CD4-positive, alpha-beta memory T cell (primary cell): ENCODE data around the gene SOBP. TPM values are rescaled to one million over a fixed set of nuclear protein-coding genes. Genes with fewer than 3 reads are reported as not detected.

ENCODE experiments used
- CTCF ChIA-PET: fragments of 350-600 bp; sonication (Branson Sonifier 250); formaldehyde crosslinking; loops from one replicate; lab custom pipeline; 2021; ENCODE audit warnings: inconsistent platforms; ENCODE audit not compliant: partially characterized antibody; lab: Charles Lee
- POLR2A ChIA-PET: fragments of 350-600 bp; sonication (Branson Sonifier 250); formaldehyde crosslinking; loops from one replicate; lab custom pipeline; 2021; ENCODE audit not compliant: partially characterized antibody; lab: Charles Lee
- DNase-seq, 5 donors: peaks; one replicate each; pipeline versions ENCODE4 v3.0.0 to v3.0.0-alpha.2; 2020 to 2022; ENCODE audit warnings: mixed read lengths in 1 of 5
- H3K27ac ChIP-seq: one replicate; pipeline ENCODE4 v1.7.0; 2013; ENCODE audit warnings: low read depth, low read length
- H3K27me3 ChIP-seq: 2 replicates; pipeline ENCODE4 v1.7.0; 2013; ENCODE audit warnings: mild to moderate bottlenecking, low read length, moderate library complexity; ENCODE audit not compliant: insufficient read depth
- H3K36me3 ChIP-seq: 2 replicates; pipeline ENCODE4 v1.7.0; 2013; ENCODE audit warnings: mild to moderate bottlenecking, low read length, moderate library complexity; ENCODE audit not compliant: insufficient read depth
- H3K4me1 ChIP-seq: 2 replicates; pipeline ENCODE4 v1.7.0; 2013; ENCODE audit warnings: mild to moderate bottlenecking, low read length, moderate library complexity; ENCODE audit not compliant: insufficient read depth
- H3K4me3 ChIP-seq, 2 donors: one replicate each; pipeline ENCODE4 v1.7.0; 2013; ENCODE audit warnings: low read length in 2 of 2, mild to moderate bottlenecking in 1 of 2
- H3K9me3 ChIP-seq, 2 donors: one replicate each; pipeline ENCODE4 v1.7.0; 2013; ENCODE audit warnings: low read length in 2 of 2, control low read depth in 1 of 2; ENCODE audit not compliant: control insufficient read depth in 1 of 2
- H3K27ac Mint-ChIP-seq, 7 donors: one replicate each; pipeline ENCODE4 v1.8.0; 2020 to 2021; ENCODE audit warnings: mixed read lengths in 7 of 7, mild to moderate bottlenecking in 6 of 7, inconsistent platforms in 3 of 7, moderate library complexity in 3 of 7
- H3K27me3 Mint-ChIP-seq, 2 donors: one replicate each; pipeline ENCODE4 v1.8.0; 2020 to 2021; ENCODE audit warnings: mixed read lengths in 2 of 2
- H3K36me3 Mint-ChIP-seq, 2 donors: one replicate each; pipeline ENCODE4 v1.8.0; 2020 to 2021; ENCODE audit warnings: mixed read lengths in 2 of 2, inconsistent platforms in 1 of 2, mild to moderate bottlenecking in 1 of 2
- H3K4me1 Mint-ChIP-seq, 4 donors: one replicate each; pipeline ENCODE4 v1.8.0; 2020 to 2021; ENCODE audit warnings: mixed read lengths in 4 of 4, mild to moderate bottlenecking in 1 of 4
- H3K4me3 Mint-ChIP-seq, 8 donors: one replicate each; pipeline ENCODE4 v1.8.0; 2020 to 2021; ENCODE audit warnings: mixed read lengths in 8 of 8, mild to moderate bottlenecking in 7 of 8, moderate library complexity in 6 of 8, inconsistent platforms in 3 of 8
- H3K9me3 Mint-ChIP-seq, 8 donors: one replicate each; pipeline ENCODE4 v1.8.0; 2020 to 2021; ENCODE audit warnings: mixed read lengths in 8 of 8, mild to moderate bottlenecking in 5 of 8, inconsistent platforms in 3 of 8, moderate library complexity in 1 of 8
- intact Hi-C: fragments of 100-400 bp; cut with micrococcal nuclease; formaldehyde crosslinking; loops from one replicate; pipeline ENCODE4 v1.15.1; 2023
- polyA plus RNA-seq, 2 donors: library from polyadenylated mRNA; unstranded; fragments of 300-500 nt; fragmentation: Illumina TruSeq; gene quantifications; one replicate each; pipeline ENCODE4 v1.2.3, GENCODE V29; 2021
- total RNA-seq, 2 experiments: library from RNA; stranded (reverse); gene quantifications; one replicate each; pipeline ENCODE4 v1.2.3, GENCODE V29; 2021

The SOBP gene
- total and polyA plus RNA-seq, 4 experiments from 2014 or later, result 0.10 TPM; not detected in 3

GRCh38 chr6:107617341-107617932 lies 127.5 kb downstream of the SOBP start:
- no peak for DNase-seq
- H3K4me1 ChIP-seq, result peaks cover 16% of the 10 kb centered on the region
- ChIA-PET POLR2A (no interaction called here), CTCF (no interaction called here)
- H3K9me3 ChIP-seq, result no peaks in the 10 kb centered on the region
- Mint-ChIP-seq H3K36me3 (no peaks in the 10 kb centered on the region), H3K27ac (no peak overlapping the region), H3K4me3 (no peak overlapping the region), H3K27me3 (peaks cover 0 to 2% of the 10 kb centered on the region in 2 donors), H3K4me1 (peaks cover 9 to 25% (median 11%) of the 10 kb centered on the region in 4 donors), H3K9me3 (no peaks in the 10 kb centered on the region)
- H3K36me3 ChIP-seq, result no peaks in the 10 kb centered on the region
- H3K27me3 ChIP-seq, result no peaks in the 10 kb centered on the region
- no peak overlapping the region for H3K27ac ChIP-seq
- intact Hi-C loops, result no loop called here
- no peak overlapping the region for H3K4me3 ChIP-seq

- peak overlapping the region in 1 of 2 donors; percentile 12 for H3K4me3 ChIP-seq
- POLR2A ChIA-PET, result interaction anchor here (1.0 to 1.4 kb wide), 2 partner anchors 11 to 642 kb away, joined by 3 read pairs; partner anchors contain the start of gene SNX3
These were observed 128.8 kb downstream of the SOBP start for GRCh38 chr6:107618672-107619071.

GRCh38 chr6:107620732-107621131 lies 130.8 kb downstream of the SOBP start:
- H3K27me3 Mint-ChIP-seq, result peaks cover 3% of the 10 kb centered on the region in 2 donors
- ChIA-PET POLR2A (no interaction called here), CTCF (no interaction called here)
- H3K4me1 Mint-ChIP-seq, result peaks cover 9 to 25% (median 11%) of the 10 kb centered on the region in 4 donors
- Histone ChIP-seq H3K4me1 (peaks cover 16% of the 10 kb centered on the region), H3K27me3 (no peaks in the 10 kb centered on the region), H3K27ac (no peak overlapping the region), H3K36me3 (no peaks in the 10 kb centered on the region), H3K4me3 (no peak overlapping the region), H3K9me3 (no peaks in the 10 kb centered on the region)
- no peaks in the 10 kb centered on the region for H3K36me3 Mint-ChIP-seq
- no peaks in the 10 kb centered on the region for H3K9me3 Mint-ChIP-seq
- H3K27ac Mint-ChIP-seq, result peak overlapping the region in 2 of 7 donors; percentile 53 to 65
- DNase-seq, result no peak
- H3K4me3 Mint-ChIP-seq, result no peak overlapping the region
- intact Hi-C loops, result no loop called here

More at GRCh38 chr6:107618672-107619071, 128.8 kb downstream of the SOBP start:
- Mint-ChIP-seq H3K27me3 (peaks cover 0 to 5% of the 10 kb centered on the region in 2 donors), H3K9me3 (no peaks in the 10 kb centered on the region), H3K4me3 (peak overlapping the region in 7 of 8 donors; percentile 2 to 47 (median 30)), H3K27ac (peak overlapping the region; percentile 16 to 89 (median 71)), H3K36me3 (no peaks in the 10 kb centered on the region), H3K4me1 (peaks cover 9 to 25% (median 11%) of the 10 kb centered on the region in 4 donors)
- no peaks in the 10 kb centered on the region for H3K27me3 ChIP-seq
- peaks cover 16% of the 10 kb centered on the region for H3K4me1 ChIP-seq
- DNase-seq, result peak; percentile 47 to 62 (median 49)
- no peaks in the 10 kb centered on the region for H3K9me3 ChIP-seq
- CTCF ChIA-PET, result no interaction called here
- H3K36me3 ChIP-seq, result no peaks in the 10 kb centered on the region
- intact Hi-C loops, result no loop called here
- H3K27ac ChIP-seq, result peak overlapping the region; percentile 30

- ChIA-PET CTCF (no interaction called here), POLR2A (no interaction called here)
- Mint-ChIP-seq H3K27ac (peak overlapping the region in 1 of 7 donors; percentile 53), H3K4me1 (peaks cover 9 to 25% (median 11%) of the 10 kb centered on the region in 4 donors), H3K9me3 (no peaks in the 10 kb centered on the region), H3K36me3 (no peaks in the 10 kb centered on the region), H3K4me3 (no peak overlapping the region), H3K27me3 (peaks cover 3% of the 10 kb centered on the region in 2 donors)
- intact Hi-C loops, result no loop called here
- no peak for DNase-seq
- H3K27ac ChIP-seq, result no peak overlapping the region
- H3K27me3 ChIP-seq, result no peaks in the 10 kb centered on the region
- no peaks in the 10 kb centered on the region for H3K36me3 ChIP-seq
- no peaks in the 10 kb centered on the region for H3K9me3 ChIP-seq
- H3K4me1 ChIP-seq, result peaks cover 16% of the 10 kb centered on the region
- no peak overlapping the region for H3K4me3 ChIP-seq
These were observed 131.5 kb downstream of the SOBP start for GRCh38 chr6:107621229-107621937.

GRCh38 chr6:107622269-107622668 lies 132.4 kb downstream of the SOBP start:
- H3K27me3 ChIP-seq, result no peaks in the 10 kb centered on the region
- Mint-ChIP-seq H3K36me3 (no peaks in the 10 kb centered on the region), H3K4me3 (no peak overlapping the region), H3K4me1 (peaks cover 9 to 25% (median 11%) of the 10 kb centered on the region in 4 donors), H3K9me3 (no peaks in the 10 kb centered on the region), H3K27me3 (peaks cover 3% of the 10 kb centered on the region in 2 donors), H3K27ac (no peak overlapping the region)
- no peaks in the 10 kb centered on the region for H3K9me3 ChIP-seq
- ChIA-PET CTCF (no interaction called here), POLR2A (no interaction called here)
- H3K36me3 ChIP-seq, result no peaks in the 10 kb centered on the region
- intact Hi-C loops, result no loop called here
- H3K27ac ChIP-seq, result no peak overlapping the region
- no peak for DNase-seq
- no peak overlapping the region for H3K4me3 ChIP-seq
- H3K4me1 ChIP-seq, result peaks cover 16% of the 10 kb centered on the region

- Histone ChIP-seq H3K36me3 (no peaks in the 10 kb centered on the region), H3K27ac (no peak overlapping the region), H3K27me3 (no peaks in the 10 kb centered on the region), H3K4me3 (no peak overlapping the region), H3K9me3 (no peaks in the 10 kb centered on the region), H3K4me1 (peaks cover 4% of the 10 kb centered on the region)
- POLR2A ChIA-PET, result no interaction called here
- intact Hi-C loops, result no loop called here
- Mint-ChIP-seq H3K27me3 (peaks cover 3 to 7% of the 10 kb centered on the region in 2 donors), H3K27ac (no peak overlapping the region), H3K9me3 (no peaks in the 10 kb centered on the region), H3K4me1 (peaks cover 0 to 12% (median 4%) of the 10 kb centered on the region in 4 donors), H3K4me3 (no peak overlapping the region), H3K36me3 (no peaks in the 10 kb centered on the region)
- DNase-seq, result no peak
- CTCF ChIA-PET, result no interaction called here
These were observed 134.1 kb downstream of the SOBP start for GRCh38 chr6:107624050-107624449.

GRCh38 chr6:107624541-107624940 lies 134.6 kb downstream of the SOBP start:
- Mint-ChIP-seq H3K9me3 (no peaks in the 10 kb centered on the region), H3K4me3 (no peak overlapping the region), H3K4me1 (peaks cover 0 to 7% (median under 1%) of the 10 kb centered on the region in 4 donors), H3K27me3 (peaks cover 3 to 7% of the 10 kb centered on the region in 2 donors), H3K27ac (no peak overlapping the region), H3K36me3 (no peaks in the 10 kb centered on the region)
- intact Hi-C loops, result no loop called here
- H3K9me3 ChIP-seq, result no peaks in the 10 kb centered on the region
- H3K4me1 ChIP-seq, result no peaks in the 10 kb centered on the region
- ChIA-PET CTCF (no interaction called here), POLR2A (no interaction called here)
- H3K27me3 ChIP-seq, result no peaks in the 10 kb centered on the region
- no peak overlapping the region for H3K4me3 ChIP-seq
- H3K36me3 ChIP-seq, result no peaks in the 10 kb centered on the region
- DNase-seq, result no peak
- no peak overlapping the region for H3K27ac ChIP-seq
